Activated CD4-positive, alpha-beta T cell treated with anti-CD3 and anti-CD28 coated beads, Interleukin-2, amount 10 ng/mL, durations not matched to agents 7 days and 5 days (primary cell): ENCODE data around the gene ARHGEF17. TPM values are rescaled to one million over a fixed set of nuclear protein-coding genes. Genes with fewer than 3 reads are reported as not detected.

Experiments
- CTCF ChIA-PET: fragments of 350-600 bp; sonication (Branson Sonifier 250); formaldehyde crosslinking; loops from one replicate; lab custom pipeline; 2021; ENCODE audit warnings: antibody characterized with exemption; lab: Charles Lee
- POLR2A ChIA-PET: fragments of 350-600 bp; sonication (Branson Sonifier 250); formaldehyde crosslinking; loops from one replicate; lab custom pipeline; 2021; ENCODE audit warnings: antibody characterized with exemption; lab: Charles Lee
- DNase-seq: peaks from one replicate; pipeline ENCODE4 v3.0.0-alpha.2; 2020
- H3K27ac Mint-ChIP-seq: one replicate; pipeline ENCODE4 v1.8.0; 2021; ENCODE audit warnings: mild to moderate bottlenecking, moderate library complexity, mixed read lengths
- H3K27me3 Mint-ChIP-seq: one replicate; pipeline ENCODE4 v1.8.0; 2021; ENCODE audit warnings: mixed read lengths
- H3K36me3 Mint-ChIP-seq: one replicate; pipeline ENCODE4 v1.8.0; 2021; ENCODE audit warnings: low read depth, mixed read lengths
- H3K4me1 Mint-ChIP-seq: one replicate; pipeline ENCODE4 v1.8.0; 2021; ENCODE audit warnings: mixed read lengths
- H3K4me3 Mint-ChIP-seq: one replicate; pipeline ENCODE4 v1.8.0; 2021; ENCODE audit warnings: mild to moderate bottlenecking, moderate library complexity, mixed read lengths
- H3K9me3 Mint-ChIP-seq: one replicate; pipeline ENCODE4 v1.8.0; 2021; ENCODE audit warnings: mixed read lengths
- total RNA-seq, 2 experiments: library from RNA; stranded (reverse); gene quantifications; one replicate each; pipeline ENCODE4 v1.2.3, GENCODE V29; 2021

The ARHGEF17 gene
- total RNA-seq, 2 experiments from 2014 or later, result not detected

DNA sequence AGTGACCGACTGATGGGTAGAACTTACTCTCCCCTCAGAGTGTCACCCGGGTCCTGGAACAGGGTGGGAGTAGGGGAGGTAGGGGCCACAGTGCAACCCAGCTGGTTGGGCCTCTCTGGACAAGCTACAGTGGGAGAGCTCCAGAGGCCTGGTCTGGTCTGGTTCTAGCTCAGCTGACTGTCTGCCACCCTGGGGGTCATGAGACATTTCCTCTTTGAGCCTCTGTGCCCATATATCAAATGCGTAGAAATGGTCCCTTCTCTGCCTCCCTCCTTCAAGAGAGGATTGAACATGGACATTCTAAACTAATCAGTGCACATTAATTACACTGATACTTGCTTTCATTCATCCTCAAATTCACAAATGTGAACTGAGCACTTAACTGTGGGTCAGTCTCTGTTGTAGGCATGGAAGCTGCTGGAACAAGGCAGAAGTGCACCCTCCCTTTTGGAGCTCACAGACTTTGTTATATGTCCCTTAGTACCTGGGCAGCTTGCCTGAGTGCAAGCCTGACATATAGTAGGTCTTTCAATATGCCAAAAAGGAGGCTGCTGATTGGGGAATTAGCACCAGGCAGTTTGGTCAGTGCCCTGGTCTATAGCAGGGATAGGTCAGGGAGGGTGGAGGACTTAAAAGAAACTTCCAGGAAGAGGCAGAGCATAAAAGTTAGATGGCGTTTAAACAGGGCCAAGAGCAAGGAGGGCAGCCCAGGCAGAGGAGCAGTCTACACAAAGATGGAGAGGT is 25.7 kb downstream of the ARHGEF17 start:
- H3K4me1 Mint-ChIP-seq, result no peaks in the 10 kb centered on the region
- H3K36me3 Mint-ChIP-seq, result no peaks in the 10 kb centered on the region
- CTCF ChIA-PET, result interaction anchor here (1.0 to 4.3 kb wide), 6 partner anchors 11 to 44 kb away, joined by 3 to 26 read pairs (median 6); no protein-coding TSS in a partner anchor
- no peak for DNase-seq
- no peaks in the 10 kb centered on the region for H3K9me3 Mint-ChIP-seq
- H3K27me3 Mint-ChIP-seq, result no peaks in the 10 kb centered on the region
- POLR2A ChIA-PET, result no interaction called here
- no peak overlapping the region for H3K4me3 Mint-ChIP-seq
- peak overlapping the region; percentile 55 for H3K27ac Mint-ChIP-seq

GRCh38 chr11:73334384-73335203 is 26.5 kb downstream of the ARHGEF17 start:
- Mint-ChIP-seq H3K9me3 (no peaks in the 10 kb centered on the region), H3K4me1 (no peaks in the 10 kb centered on the region), H3K36me3 (no peaks in the 10 kb centered on the region), H3K27me3 (no peaks in the 10 kb centered on the region), H3K27ac (no peak overlapping the region), H3K4me3 (no peak overlapping the region)
- DNase-seq, result no peak
- ChIA-PET CTCF (interaction anchor here (0.7 to 4.3 kb wide), 16 partner anchors 11 to 327 kb away, joined by 3 to 34 read pairs (median 8); no protein-coding TSS in a partner anchor), POLR2A (no interaction called here)

DNA sequence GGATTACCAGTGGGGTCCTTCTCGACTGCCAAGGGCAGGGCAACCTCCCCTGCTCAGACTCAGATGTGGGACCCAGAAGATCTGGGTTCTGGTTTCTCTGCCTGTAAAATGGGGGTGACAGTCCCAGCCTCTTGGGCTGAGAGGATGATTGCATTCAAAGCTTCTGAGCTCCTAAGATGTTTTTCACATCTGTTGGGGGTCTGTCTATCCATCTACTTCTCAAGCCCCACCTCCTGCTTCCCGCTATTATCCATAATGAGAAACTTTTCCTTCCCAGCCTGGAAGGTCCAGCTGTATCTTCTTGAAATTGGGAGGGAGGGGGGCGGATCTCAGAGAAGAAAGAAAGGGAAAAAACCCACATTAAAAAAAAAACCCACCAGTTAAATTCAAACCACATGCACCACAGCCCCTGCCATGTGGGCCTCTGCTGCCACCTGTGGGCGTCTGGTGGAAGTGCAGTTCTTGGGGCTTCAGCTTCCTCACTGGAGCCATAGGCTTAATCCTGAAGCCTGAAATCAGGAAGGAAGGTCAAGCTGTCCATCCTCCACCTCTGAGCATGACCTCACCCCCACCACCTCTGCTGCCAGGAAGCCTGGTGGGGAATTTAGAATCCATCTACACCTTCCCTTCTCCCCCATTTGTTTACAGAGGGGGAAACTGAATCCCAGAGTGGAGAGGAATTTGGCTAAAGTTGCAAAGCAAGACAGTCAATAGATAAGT is 27.3 kb downstream of the ARHGEF17 start:
- CTCF ChIA-PET, result interaction anchor here (0.6 to 4.3 kb wide), 20 partner anchors 12 to 1494 kb away, joined by 3 to 34 read pairs (median 7); no protein-coding TSS in a partner anchor
- H3K9me3 Mint-ChIP-seq, result no peaks in the 10 kb centered on the region
- peak; percentile 78 for DNase-seq
- POLR2A ChIA-PET, result no interaction called here
- no peak overlapping the region for H3K4me3 Mint-ChIP-seq
- no peaks in the 10 kb centered on the region for H3K36me3 Mint-ChIP-seq
- no peaks in the 10 kb centered on the region for H3K4me1 Mint-ChIP-seq
- H3K27ac Mint-ChIP-seq, result no peak overlapping the region
- no peaks in the 10 kb centered on the region for H3K27me3 Mint-ChIP-seq

DNA sequence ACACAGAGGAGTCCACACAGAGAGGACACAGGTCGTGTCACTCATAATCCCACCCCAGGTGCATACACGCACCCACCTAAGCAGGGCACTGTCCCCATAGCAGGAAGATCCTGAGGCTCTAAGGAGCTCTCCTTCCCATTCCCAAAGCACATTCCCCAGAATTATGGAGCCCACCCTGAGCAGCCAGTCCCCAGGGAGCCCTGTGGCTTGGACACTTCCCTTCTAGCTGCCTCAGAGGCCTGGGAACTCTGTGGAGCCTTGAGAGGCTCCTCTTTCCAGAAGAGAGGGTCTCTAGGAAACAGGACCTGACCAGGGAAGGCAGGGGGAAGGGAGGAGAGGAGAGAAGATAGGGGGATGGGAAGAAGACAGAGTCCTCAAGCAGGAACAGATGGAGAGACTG is 29.8 kb downstream of the ARHGEF17 start:
- ChIA-PET POLR2A (no interaction called here), CTCF (interaction anchor here (0.6 to 4.3 kb wide), 6 partner anchors 13 to 528 kb away, joined by 3 to 34 read pairs (median 6); no protein-coding TSS in a partner anchor)
- H3K4me3 Mint-ChIP-seq, result no peak overlapping the region
- H3K36me3 Mint-ChIP-seq, result no peaks in the 10 kb centered on the region
- DNase-seq, result no peak
- H3K27ac Mint-ChIP-seq, result no peak overlapping the region
- no peaks in the 10 kb centered on the region for H3K27me3 Mint-ChIP-seq
- H3K4me1 Mint-ChIP-seq, result no peaks in the 10 kb centered on the region
- no peaks in the 10 kb centered on the region for H3K9me3 Mint-ChIP-seq

DNA sequence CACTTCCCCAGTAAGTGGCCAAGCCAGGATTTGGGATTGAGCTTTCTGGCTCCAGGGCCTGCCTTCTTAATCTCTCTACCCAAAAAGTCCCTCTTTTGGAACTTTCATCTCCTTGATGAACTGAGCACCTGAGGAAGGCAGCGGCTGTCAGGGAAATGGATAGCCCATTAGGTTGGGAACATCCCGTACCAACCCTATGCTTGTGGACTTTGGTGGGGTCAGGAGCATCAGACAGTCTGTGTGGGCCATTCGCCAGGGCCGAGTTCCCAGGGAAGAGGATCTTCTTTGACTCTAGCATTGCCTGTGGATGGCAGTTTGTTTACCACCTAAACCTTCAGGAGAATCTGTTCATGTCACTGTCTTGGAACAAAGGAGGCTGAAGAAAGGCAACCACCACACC is 30.2 kb downstream of the ARHGEF17 start:
- no peak overlapping the region for H3K4me3 Mint-ChIP-seq
- no peaks in the 10 kb centered on the region for H3K27me3 Mint-ChIP-seq
- no peak for DNase-seq
- H3K36me3 Mint-ChIP-seq, result no peaks in the 10 kb centered on the region
- H3K9me3 Mint-ChIP-seq, result no peaks in the 10 kb centered on the region
- POLR2A ChIA-PET, result no interaction called here
- no peak overlapping the region for H3K27ac Mint-ChIP-seq
- CTCF ChIA-PET, result interaction anchor here (0.6 to 4.3 kb wide), 3 partner anchors 12 to 528 kb away, joined by 3 to 34 read pairs (median 3); no protein-coding TSS in a partner anchor
- no peaks in the 10 kb centered on the region for H3K4me1 Mint-ChIP-seq

DNA sequence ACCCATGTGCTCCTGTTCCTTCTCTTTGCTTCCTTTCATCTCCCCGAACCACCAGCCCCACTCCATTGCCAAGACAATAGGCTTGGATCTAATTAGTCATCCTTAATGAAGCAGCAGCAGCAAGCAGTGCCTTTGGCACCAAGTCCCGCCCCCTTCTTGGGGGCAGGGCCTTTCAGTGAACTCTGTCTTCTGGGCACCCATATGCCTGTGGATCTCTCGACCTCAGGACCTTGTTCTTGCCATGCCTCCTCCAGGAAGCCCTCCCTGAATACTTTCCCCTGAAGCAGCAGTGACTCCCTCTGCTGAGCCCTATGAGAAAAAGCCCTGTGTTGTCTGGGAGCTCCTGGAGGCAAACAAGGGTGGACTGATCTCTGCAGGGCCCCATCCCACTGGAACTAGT is 32.1 kb downstream of the ARHGEF17 start:
- ChIA-PET CTCF (interaction anchor here (3.3 kb wide), 1 partner anchor 11 kb away, joined by 29 read pairs; no protein-coding TSS in a partner anchor), POLR2A (no interaction called here)
- H3K27ac Mint-ChIP-seq, result no peak overlapping the region
- H3K27me3 Mint-ChIP-seq, result no peaks in the 10 kb centered on the region
- DNase-seq, result no peak
- H3K4me1 Mint-ChIP-seq, result no peaks in the 10 kb centered on the region
- no peaks in the 10 kb centered on the region for H3K36me3 Mint-ChIP-seq
- no peak overlapping the region for H3K4me3 Mint-ChIP-seq
- H3K9me3 Mint-ChIP-seq, result no peaks in the 10 kb centered on the region

- no peak for DNase-seq
- Mint-ChIP-seq H3K27me3 (no peaks in the 10 kb centered on the region), H3K9me3 (no peaks in the 10 kb centered on the region), H3K4me1 (no peaks in the 10 kb centered on the region), H3K27ac (no peak overlapping the region), H3K36me3 (no peaks in the 10 kb centered on the region), H3K4me3 (no peak overlapping the region)
- ChIA-PET POLR2A (no interaction called here), CTCF (interaction anchor here (1.5 to 3.3 kb wide), 2 partner anchors 9 to 36 kb away, joined by 3 to 29 read pairs; no protein-coding TSS in a partner anchor)
Measured at GRCh38 chr11:73342633-73343032, 34.6 kb downstream of the ARHGEF17 start.

DNA sequence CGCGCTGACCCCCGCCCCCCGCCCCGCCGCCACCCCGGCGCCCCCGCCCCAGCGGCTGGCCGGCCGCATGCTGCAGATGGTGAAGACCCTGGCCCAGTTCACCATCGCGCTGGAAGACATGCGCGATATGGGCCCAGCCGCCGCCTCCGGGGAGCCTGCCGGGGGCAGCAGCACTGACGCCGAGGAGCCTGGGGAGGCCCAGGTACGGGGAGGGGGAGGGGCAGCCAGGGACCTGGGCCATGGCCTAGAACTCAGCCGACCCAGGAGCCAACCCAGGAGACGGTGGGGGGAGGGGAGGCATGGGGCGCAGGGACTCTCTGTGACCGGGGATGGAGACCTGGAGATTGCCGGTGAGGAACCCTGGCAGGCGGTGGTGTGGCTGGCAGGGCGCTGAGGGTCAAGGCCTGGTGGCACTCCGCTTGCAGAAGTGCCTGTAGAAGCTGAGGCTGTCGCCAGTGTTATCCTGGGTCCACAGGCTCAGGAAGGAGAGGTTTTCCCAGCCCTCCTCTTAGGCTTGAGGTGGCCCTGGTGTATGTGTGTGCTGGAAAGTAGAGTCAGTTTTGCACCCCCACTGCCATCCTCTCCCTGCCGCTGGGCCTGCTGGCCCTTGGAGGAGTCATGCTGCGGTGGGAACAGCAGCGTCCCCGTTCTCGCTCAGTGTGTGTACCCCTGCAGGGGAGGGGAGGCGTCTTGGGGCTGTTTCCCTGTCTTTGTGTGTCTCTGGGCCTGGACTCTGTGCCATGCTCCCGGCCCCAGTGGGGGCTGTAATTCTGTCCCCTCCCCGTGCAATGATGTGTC is 35.2 kb downstream of the ARHGEF17 start:
- Mint-ChIP-seq H3K27ac (no peak overlapping the region), H3K4me1 (no peaks in the 10 kb centered on the region), H3K4me3 (no peak overlapping the region), H3K9me3 (no peaks in the 10 kb centered on the region), H3K36me3 (no peaks in the 10 kb centered on the region), H3K27me3 (no peaks in the 10 kb centered on the region)
- CTCF ChIA-PET, result interaction anchor here (0.7 to 3.3 kb wide), 2 partner anchors 8 to 71 kb away, joined by 3 to 29 read pairs; no protein-coding TSS in a partner anchor
- POLR2A ChIA-PET, result no interaction called here
- no peak for DNase-seq

- POLR2A ChIA-PET, result no interaction called here
- H3K27ac Mint-ChIP-seq, result no peak overlapping the region
Measured at GRCh38 chr11:73344191-73344607, 36.1 kb downstream of the ARHGEF17 start.

DNA sequence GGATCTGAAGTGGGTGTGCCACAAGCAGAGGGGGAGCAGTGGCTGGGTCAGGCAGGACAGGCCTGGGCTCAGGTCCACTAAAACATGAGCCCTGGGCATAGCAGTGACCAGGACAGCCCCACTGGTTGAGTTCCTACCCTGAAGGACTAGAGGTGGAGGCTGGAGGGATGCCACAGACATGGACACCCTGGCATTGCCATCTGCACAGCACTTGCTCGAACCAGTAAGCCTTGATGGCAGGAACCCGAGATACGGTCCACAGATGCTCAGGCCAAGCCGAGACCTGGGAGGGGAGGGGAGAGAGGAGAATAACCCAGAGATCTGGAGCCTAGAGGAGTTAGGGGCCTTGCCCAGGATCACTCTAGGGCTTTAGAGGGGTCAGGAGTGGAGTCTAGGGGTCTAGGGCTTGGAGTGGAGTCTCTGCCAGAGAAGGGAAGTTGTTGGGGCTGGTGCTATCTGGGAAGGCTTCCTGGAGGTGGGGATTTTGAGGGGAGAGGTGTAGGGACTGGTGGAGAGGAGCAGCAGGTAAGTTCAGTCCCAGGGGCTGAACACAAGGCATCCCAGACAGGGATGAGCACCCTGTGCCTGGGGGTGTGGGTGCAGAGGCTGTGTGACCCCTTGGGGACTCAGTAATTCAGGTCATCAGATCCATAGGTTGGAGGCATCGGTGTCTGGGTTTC is 37.5 kb downstream of the ARHGEF17 start:
- ChIA-PET POLR2A (no interaction called here), CTCF (no interaction called here)
- Mint-ChIP-seq H3K9me3 (no peaks in the 10 kb centered on the region), H3K27me3 (no peaks in the 10 kb centered on the region), H3K36me3 (no peaks in the 10 kb centered on the region), H3K4me3 (no peak overlapping the region), H3K4me1 (peaks cover 7% of the 10 kb centered on the region), H3K27ac (no peak overlapping the region)
- no peak for DNase-seq

More at GRCh38 chr11:73344191-73344607, 36.1 kb downstream of the ARHGEF17 start:
- no peaks in the 10 kb centered on the region for H3K4me1 Mint-ChIP-seq
- H3K4me3 Mint-ChIP-seq, result no peak overlapping the region
- H3K36me3 Mint-ChIP-seq, result no peaks in the 10 kb centered on the region
- DNase-seq, result no peak
- H3K27me3 Mint-ChIP-seq, result no peaks in the 10 kb centered on the region
- no peaks in the 10 kb centered on the region for H3K9me3 Mint-ChIP-seq
- CTCF ChIA-PET, result interaction anchor here (0.9 kb wide), 1 partner anchor 50 kb away, joined by 3 read pairs; no protein-coding TSS in a partner anchor

- no peaks in the 10 kb centered on the region for H3K27me3 Mint-ChIP-seq
- H3K4me3 Mint-ChIP-seq, result no peak overlapping the region
- no peak for DNase-seq
- no peak overlapping the region for H3K27ac Mint-ChIP-seq
- H3K9me3 Mint-ChIP-seq, result no peaks in the 10 kb centered on the region
- ChIA-PET CTCF (no interaction called here), POLR2A (no interaction called here)
- H3K36me3 Mint-ChIP-seq, result no peaks in the 10 kb centered on the region
- H3K4me1 Mint-ChIP-seq, result peaks cover 13% of the 10 kb centered on the region
Measured at GRCh38 chr11:73346186-73346935, 38.3 kb downstream of the ARHGEF17 start.
